GM19328 (cell line): ENCODE results near the gene TOMM70.
"Not testable (repeated sequence)": the region's sequence is repeated elsewhere in the genome, so short reads cannot be mapped to it uniquely, and the experiment has no call there.

Source experiments
- ATAC-seq: cut with Tn5 transposase; IDR thresholded peaks from one replicate; pipeline ENCODE4 v1.9.1; 2021; ENCODE audit warnings: mild to moderate bottlenecking, moderate library complexity; ENCODE audit not compliant: unreplicated experiment

The TOMM70 gene

GRCh38 chr3:100368441-100368840 lies 32.4 kb downstream of the TOMM70 start:
- no peak for ATAC-seq

- no peak for ATAC-seq
Measured at GRCh38 chr3:100366424-100366823, 34.5 kb downstream of the TOMM70 start.

- ATAC-seq, result no peak
Measured at GRCh38 chr3:100364421-100364820, 36.5 kb downstream of the TOMM70 start.

DNA sequence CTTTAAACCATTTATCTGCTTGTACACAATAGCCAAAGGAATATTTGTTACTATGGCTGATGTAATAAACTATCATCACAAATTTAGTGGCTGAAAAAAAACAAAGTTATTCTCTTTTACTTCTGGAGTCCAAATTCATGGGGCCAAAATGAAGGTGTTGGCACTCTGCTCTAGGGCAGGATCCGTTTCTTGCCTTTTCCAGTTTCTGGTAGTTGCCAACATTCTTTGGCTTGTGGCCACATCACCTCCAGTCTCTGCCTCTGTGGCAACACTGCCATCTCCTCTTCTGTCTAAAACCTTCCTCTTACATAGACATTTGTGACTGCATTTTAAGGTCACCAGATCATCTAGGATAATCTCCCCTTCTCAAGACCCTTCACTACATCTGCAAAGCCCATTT lies 39.0 kb downstream of the TOMM70 start:
- ATAC-seq, result no peak

DNA sequence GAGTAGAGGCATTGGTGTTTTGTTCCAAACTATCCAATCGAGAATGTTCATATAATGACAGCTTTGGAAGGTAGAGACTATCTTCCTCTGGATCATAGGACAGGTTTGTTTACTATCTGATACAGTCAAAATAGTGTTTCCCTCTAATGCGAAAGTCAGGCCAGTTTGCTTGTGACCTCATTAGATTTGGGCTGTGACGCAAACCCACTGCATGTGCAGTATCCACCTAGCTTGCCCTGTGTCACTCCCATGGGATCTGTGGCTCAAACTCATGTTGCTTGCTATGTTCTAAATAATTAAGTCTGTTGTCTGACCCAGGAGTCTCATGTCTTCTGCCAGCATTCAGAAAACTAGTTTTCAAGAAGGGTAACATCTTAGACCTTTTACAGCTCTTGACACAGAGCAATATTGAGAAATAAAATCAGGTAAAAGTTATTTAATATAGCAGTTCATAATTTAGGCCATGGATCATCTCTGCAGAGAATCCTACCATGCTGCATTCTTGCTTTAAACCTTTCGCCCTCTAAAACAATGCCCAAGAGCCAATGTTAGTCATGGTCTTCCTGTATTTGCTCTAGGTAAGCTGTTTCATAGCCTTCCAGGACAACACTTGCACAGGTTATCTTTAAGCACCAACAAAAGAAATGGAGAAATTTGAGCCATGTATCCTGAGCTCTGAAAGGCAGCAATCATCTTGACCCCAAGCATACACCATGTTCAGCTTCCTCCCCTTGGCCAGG lies 40.0 kb downstream of the TOMM70 start:
- ATAC-seq, result no peak

GRCh38 chr3:100359035-100359434 lies 41.9 kb downstream of the TOMM70 start:
- ATAC-seq, result no peak

DNA sequence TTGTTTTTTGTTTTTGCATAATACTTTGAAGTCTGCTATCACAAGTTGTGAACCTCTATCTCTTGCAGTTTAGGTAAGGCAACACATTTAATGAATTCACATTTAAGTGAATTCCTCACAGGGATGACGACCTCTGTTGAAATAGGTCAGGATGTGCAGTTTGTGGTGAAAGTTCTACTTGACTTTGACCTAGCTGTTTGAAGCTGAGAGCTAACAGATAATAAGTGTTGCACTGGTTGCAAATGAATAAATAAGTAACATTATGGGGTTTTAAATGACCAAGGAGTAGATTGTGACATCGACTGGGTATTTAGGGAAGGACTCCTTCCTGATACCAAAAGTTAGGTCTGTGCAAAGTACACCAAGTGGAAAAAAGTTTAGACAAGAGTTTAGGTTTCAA lies 42.5 kb downstream of the TOMM70 start:
- ATAC-seq, result no peak

DNA sequence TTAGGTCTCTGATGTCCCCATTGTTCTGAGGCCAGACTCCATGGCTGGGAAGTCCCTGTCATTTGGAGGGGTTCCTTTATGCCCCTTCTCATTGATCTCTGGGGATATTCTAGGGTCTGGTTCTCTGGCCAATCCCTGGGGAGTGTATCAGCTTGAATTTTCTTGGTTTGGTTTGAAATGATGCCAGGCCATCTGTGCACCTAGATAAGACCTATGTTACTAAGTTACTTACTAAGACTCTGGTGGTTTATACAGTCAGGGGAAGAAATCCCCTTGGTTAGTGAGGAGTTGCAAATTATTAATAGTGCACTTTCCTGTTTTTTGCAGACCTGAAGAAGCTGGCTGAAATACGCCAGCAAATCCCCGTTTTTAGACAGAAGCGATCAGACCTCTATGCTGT lies 46.0 kb downstream of the TOMM70 start:
- ATAC-seq, result no peak

GRCh38 chr3:100352296-100353231 lies 48.3 kb downstream of the TOMM70 start:
- no peak for ATAC-seq

GRCh38 chr3:100351770-100352169 lies 49.1 kb downstream of the TOMM70 start:
- not testable (repeated sequence) for ATAC-seq

- no peak for ATAC-seq
Measured at GRCh38 chr3:100348727-100349126, 52.2 kb downstream of the TOMM70 start.

GRCh38 chr3:100340527-100340926 lies 60.4 kb downstream of the TOMM70 start:
- ATAC-seq, result no peak

- ATAC-seq, result no peak
Measured at GRCh38 chr3:100339786-100340185, 61.1 kb downstream of the TOMM70 start.

DNA sequence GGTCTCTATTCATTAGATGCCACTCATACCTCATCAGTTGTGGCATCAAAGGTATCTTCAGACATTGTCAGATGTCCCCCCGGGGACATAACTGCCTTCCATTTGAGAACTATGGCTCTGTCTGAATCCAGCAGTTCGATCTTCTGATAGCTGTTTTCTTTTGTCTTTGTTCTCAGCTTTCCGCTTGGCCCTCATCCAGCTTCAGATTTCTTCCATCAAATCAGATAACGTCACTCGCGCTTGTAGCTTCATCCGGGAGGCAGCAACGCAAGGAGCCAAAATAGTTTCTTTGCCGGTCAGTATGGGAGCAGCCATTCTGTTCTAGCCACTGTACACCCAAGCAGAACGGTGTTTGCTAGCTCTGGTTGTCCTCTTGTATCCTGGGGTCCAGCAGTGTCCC lies 62.0 kb downstream of the TOMM70 start:
- ATAC-seq, result no peak

GRCh38 chr3:100336229-100336628 lies 64.7 kb downstream of the TOMM70 start:
- ATAC-seq, result not testable (repeated sequence)

DNA sequence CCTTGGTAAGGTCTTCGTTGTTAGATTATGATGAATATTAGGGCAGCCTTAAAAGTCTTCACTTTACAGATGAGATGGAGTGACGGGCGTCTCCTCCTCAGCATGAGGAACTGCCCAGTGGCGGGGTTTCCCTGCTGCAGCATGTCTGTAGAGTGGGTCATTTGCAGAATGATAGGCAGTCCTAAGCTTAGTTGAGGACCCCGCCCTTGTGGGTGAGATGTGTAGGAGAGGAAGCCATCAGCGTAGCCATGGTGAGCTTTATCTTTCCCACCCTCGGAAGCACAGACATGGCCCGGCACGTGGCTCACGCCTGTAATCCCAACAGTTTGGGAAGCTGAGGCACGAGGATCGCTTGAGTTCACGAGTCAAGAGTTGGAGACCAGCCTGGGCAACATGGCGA lies 65.5 kb downstream of the TOMM70 start:
- peak; percentile 44 for ATAC-seq

- ATAC-seq, result peak; percentile 97
Measured at GRCh38 chr3:100334488-100335351, 66.2 kb downstream of the TOMM70 start, which contains the start of gene NIT2. NIT2 (plus strand) TSS chr3:100334757; CDS start chr3:100334792, 35 bp downstream.

DNA sequence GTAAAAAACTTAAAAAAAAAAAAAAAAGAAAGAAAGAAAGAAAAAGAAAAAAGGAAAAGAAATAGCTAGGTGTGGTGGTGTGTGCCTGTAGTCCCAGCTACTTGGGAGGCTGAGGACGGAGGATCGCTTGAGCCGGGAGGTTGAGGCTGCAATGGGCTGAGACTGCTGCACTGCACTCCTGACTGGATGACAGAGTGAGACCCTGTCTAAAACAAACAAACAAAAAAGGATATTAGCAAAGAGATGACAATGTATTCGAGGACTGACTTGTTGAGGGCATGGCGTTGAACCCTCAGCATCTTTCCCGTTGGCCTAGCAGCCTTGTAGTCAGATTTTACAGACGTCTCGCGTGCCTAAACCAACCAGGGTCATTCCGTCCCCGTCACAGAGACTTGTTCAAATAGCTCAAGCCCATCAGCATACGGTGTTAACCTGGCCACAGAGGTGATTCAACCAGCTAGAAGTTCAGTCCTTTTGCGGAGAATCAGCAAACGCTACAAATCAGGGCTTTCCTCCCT lies 66.9 kb downstream of the TOMM70 start:
- ATAC-seq, result peak; percentile 16

GRCh38 chr3:100333051-100333450 lies 67.8 kb downstream of the TOMM70 start:
- ATAC-seq, result no peak

GRCh38 chr3:100331660-100332059 lies 69.2 kb downstream of the TOMM70 start:
- ATAC-seq, result no peak

GRCh38 chr3:100330651-100331050 lies 70.2 kb downstream of the TOMM70 start:
- no peak for ATAC-seq
